Measurements from ENCODE around the gene SLC38A11.
"Not testable (repeated sequence)": the region's sequence is repeated elsewhere in the genome, so short reads cannot be mapped to it uniquely, and the experiment has no call there.

Gene SLC38A11

GRCh38 chr2:164980688-164981087 is 25.4 kb upstream of the SLC38A11 start:
- not testable (repeated sequence) for H3K36me3 Mint-ChIP-seq, H3K27ac Mint-ChIP-seq

GRCh38 chr2:164979113-164979512 is 23.8 kb upstream of the SLC38A11 start:
- H3K4me3 Mint-ChIP-seq, result no peak overlapping the region
- no peak overlapping the region for H3K27ac Mint-ChIP-seq
- no peaks in the 10 kb centered on the region for H3K9me3 Mint-ChIP-seq (ENCODE audit: low read depth)
- peaks cover 3% of the 10 kb centered on the region for H3K4me1 Mint-ChIP-seq (ENCODE audit: low read depth)
- H3K36me3 Mint-ChIP-seq, result no peaks in the 10 kb centered on the region
- H3K27me3 Mint-ChIP-seq, result no peaks in the 10 kb centered on the region

More at GRCh38 chr2:164980688-164981087, 25.4 kb upstream of the SLC38A11 start:
- not testable (repeated sequence) for H3K4me3 Mint-ChIP-seq; H3K4me1 Mint-ChIP-seq (ENCODE audit: low read depth); H3K27me3 Mint-ChIP-seq; H3K9me3 Mint-ChIP-seq (ENCODE audit: low read depth)

- H3K4me3 Mint-ChIP-seq, H3K27me3 Mint-ChIP-seq: not testable (repeated sequence)
These were observed 21.6 kb upstream of the SLC38A11 start for GRCh38 chr2:164976875-164977470.

GRCh38 chr2:164976301-164976700 is 21.0 kb upstream of the SLC38A11 start:
- H3K4me3 Mint-ChIP-seq, result no peak overlapping the region
- no peaks in the 10 kb centered on the region for H3K9me3 Mint-ChIP-seq (ENCODE audit: low read depth)
- no peaks in the 10 kb centered on the region for H3K27me3 Mint-ChIP-seq
- H3K4me1 Mint-ChIP-seq (ENCODE audit: low read depth), result peaks cover 3% of the 10 kb centered on the region
- H3K27ac Mint-ChIP-seq, result no peak overlapping the region
- no peaks in the 10 kb centered on the region for H3K36me3 Mint-ChIP-seq

More at GRCh38 chr2:164976875-164977470, 21.6 kb upstream of the SLC38A11 start:
- H3K36me3 Mint-ChIP-seq; H3K4me1 Mint-ChIP-seq (ENCODE audit: low read depth); H3K9me3 Mint-ChIP-seq (ENCODE audit: low read depth); H3K27ac Mint-ChIP-seq: not testable (repeated sequence)

GRCh38 chr2:164975891-164976290 is 20.6 kb upstream of the SLC38A11 start:
- no peaks in the 10 kb centered on the region for H3K9me3 Mint-ChIP-seq (ENCODE audit: low read depth)
- no peak overlapping the region for H3K27ac Mint-ChIP-seq
- H3K4me1 Mint-ChIP-seq (ENCODE audit: low read depth), result peaks cover 3% of the 10 kb centered on the region
- no peaks in the 10 kb centered on the region for H3K36me3 Mint-ChIP-seq
- no peaks in the 10 kb centered on the region for H3K27me3 Mint-ChIP-seq
- H3K4me3 Mint-ChIP-seq, result no peak overlapping the region

GRCh38 chr2:164974221-164974620 is 18.9 kb upstream of the SLC38A11 start:
- Mint-ChIP-seq H3K36me3 (no peaks in the 10 kb centered on the region), H3K4me1 (ENCODE audit: low read depth) (peaks cover 3% of the 10 kb centered on the region), H3K9me3 (ENCODE audit: low read depth) (no peaks in the 10 kb centered on the region), H3K27me3 (no peaks in the 10 kb centered on the region), H3K27ac (no peak overlapping the region), H3K4me3 (no peak overlapping the region)

GRCh38 chr2:164972216-164972615 is 16.9 kb upstream of the SLC38A11 start:
- Mint-ChIP-seq H3K27ac (no peak overlapping the region), H3K4me3 (no peak overlapping the region), H3K9me3 (ENCODE audit: low read depth) (no peaks in the 10 kb centered on the region), H3K27me3 (no peaks in the 10 kb centered on the region), H3K4me1 (ENCODE audit: low read depth) (peaks cover 3% of the 10 kb centered on the region), H3K36me3 (no peaks in the 10 kb centered on the region)

- H3K4me1 Mint-ChIP-seq (ENCODE audit: low read depth), result peaks cover 3% of the 10 kb centered on the region
These were observed 14.8 kb upstream of the SLC38A11 start for GRCh38 chr2:164969909-164970690.

GRCh38 chr2:164967781-164968228 is 12.5 kb upstream of the SLC38A11 start:
- Mint-ChIP-seq H3K4me1 (ENCODE audit: low read depth) (no peaks in the 10 kb centered on the region), H3K36me3 (no peaks in the 10 kb centered on the region), H3K27ac (no peak overlapping the region), H3K4me3 (no peak overlapping the region), H3K9me3 (ENCODE audit: low read depth) (no peaks in the 10 kb centered on the region), H3K27me3 (no peaks in the 10 kb centered on the region)

More at GRCh38 chr2:164969909-164970690, 14.8 kb upstream of the SLC38A11 start:
- Mint-ChIP-seq H3K9me3 (ENCODE audit: low read depth) (no peaks in the 10 kb centered on the region), H3K4me3 (no peak overlapping the region), H3K27me3 (no peaks in the 10 kb centered on the region), H3K36me3 (no peaks in the 10 kb centered on the region), H3K27ac (no peak overlapping the region)

GRCh38 chr2:164967361-164967760 is 12.0 kb upstream of the SLC38A11 start:
- no peaks in the 10 kb centered on the region for H3K27me3 Mint-ChIP-seq
- no peaks in the 10 kb centered on the region for H3K9me3 Mint-ChIP-seq (ENCODE audit: low read depth)
- no peak overlapping the region for H3K4me3 Mint-ChIP-seq
- H3K4me1 Mint-ChIP-seq (ENCODE audit: low read depth), result no peaks in the 10 kb centered on the region
- H3K27ac Mint-ChIP-seq, result no peak overlapping the region
- H3K36me3 Mint-ChIP-seq, result no peaks in the 10 kb centered on the region

- no peaks in the 10 kb centered on the region for H3K27me3 Mint-ChIP-seq
- no peaks in the 10 kb centered on the region for H3K9me3 Mint-ChIP-seq (ENCODE audit: low read depth)
- H3K27ac Mint-ChIP-seq, result no peak overlapping the region
- H3K4me1 Mint-ChIP-seq (ENCODE audit: low read depth), result no peaks in the 10 kb centered on the region
- H3K36me3 Mint-ChIP-seq, result no peaks in the 10 kb centered on the region
- no peak overlapping the region for H3K4me3 Mint-ChIP-seq
These were observed 9.4 kb upstream of the SLC38A11 start for GRCh38 chr2:164964700-164965099.

- Mint-ChIP-seq H3K36me3 (no peaks in the 10 kb centered on the region), H3K27ac (no peak overlapping the region), H3K9me3 (ENCODE audit: low read depth) (no peaks in the 10 kb centered on the region), H3K4me3 (no peak overlapping the region), H3K27me3 (no peaks in the 10 kb centered on the region), H3K4me1 (ENCODE audit: low read depth) (peaks cover 3% of the 10 kb centered on the region)
These were observed 4.8 kb upstream of the SLC38A11 start for GRCh38 chr2:164960159-164960558.

GRCh38 chr2:164954186-164954585 is 1.1 kb downstream of the SLC38A11 start:
- H3K4me1 Mint-ChIP-seq (ENCODE audit: low read depth), result peaks cover 3% of the 10 kb centered on the region
- H3K9me3 Mint-ChIP-seq (ENCODE audit: low read depth), result no peaks in the 10 kb centered on the region
- no peak overlapping the region for H3K4me3 Mint-ChIP-seq

GRCh38 chr2:164953279-164953678 is 2.0 kb downstream of the SLC38A11 start:
- H3K4me1 Mint-ChIP-seq (ENCODE audit: low read depth), result peaks cover 3% of the 10 kb centered on the region
- H3K27me3 Mint-ChIP-seq, result peaks cover 15% of the 10 kb centered on the region
- H3K36me3 Mint-ChIP-seq, result no peaks in the 10 kb centered on the region
- no peaks in the 10 kb centered on the region for H3K9me3 Mint-ChIP-seq (ENCODE audit: low read depth)
- no peak overlapping the region for H3K4me3 Mint-ChIP-seq
- no peak overlapping the region for H3K27ac Mint-ChIP-seq

More at GRCh38 chr2:164954186-164954585, 1.1 kb downstream of the SLC38A11 start:
- H3K27ac Mint-ChIP-seq, result no peak overlapping the region
- H3K36me3 Mint-ChIP-seq, result no peaks in the 10 kb centered on the region
- H3K27me3 Mint-ChIP-seq, result peaks cover 15% of the 10 kb centered on the region

- Mint-ChIP-seq H3K9me3 (ENCODE audit: low read depth) (no peaks in the 10 kb centered on the region), H3K27ac (no peak overlapping the region), H3K36me3 (no peaks in the 10 kb centered on the region), H3K27me3 (peaks cover 15% of the 10 kb centered on the region), H3K4me3 (no peak overlapping the region), H3K4me1 (ENCODE audit: low read depth) (peaks cover 3% of the 10 kb centered on the region)
These were observed 3.1 kb downstream of the SLC38A11 start for GRCh38 chr2:164952057-164952702.
